GM19372 (cell line): ENCODE results near the gene CYP27B1.
"Not testable (repeated sequence)": the region's sequence is repeated elsewhere in the genome, so short reads cannot be mapped to it uniquely, and the experiment has no call there.

Experiments used
- ATAC-seq: cut with Tn5 transposase; IDR thresholded peaks from one replicate; pipeline ENCODE4 v1.9.1; 2021; ENCODE audit warnings: mild to moderate bottlenecking, low read depth, moderate library complexity; ENCODE audit not compliant: unreplicated experiment

The CYP27B1 gene

GRCh38 chr12:57793920-57794319 lies 27.0 kb upstream of the CYP27B1 start:
- ATAC-seq, result no peak

GRCh38 chr12:57783861-57784260 lies 17.0 kb upstream of the CYP27B1 start:
- ATAC-seq, result no peak

- no peak for ATAC-seq
These were observed 16.6 kb upstream of the CYP27B1 start for GRCh38 chr12:57783466-57783801.

- ATAC-seq, result peak; percentile 89
These were observed 16.0 kb upstream of the CYP27B1 start, which contains the start of gene TSFM for GRCh38 chr12:57782608-57783465. Gene TSFM, plus strand, starts transcription at chr12:57782787. Its CDS starts 15 bp downstream, at chr12:57782802.

GRCh38 chr12:57782243-57782607 lies 15.3 kb upstream of the CYP27B1 start:
- no peak for ATAC-seq

- ATAC-seq, result no peak
These were observed 14.9 kb upstream of the CYP27B1 start for GRCh38 chr12:57781801-57782200.

- no peak for ATAC-seq
These were observed 14.4 kb upstream of the CYP27B1 start for GRCh38 chr12:57781244-57781643.

GRCh38 chr12:57780284-57780897 lies 13.5 kb upstream of the CYP27B1 start:
- ATAC-seq, result no peak

- ATAC-seq, result no peak
These were observed 12.9 kb upstream of the CYP27B1 start for GRCh38 chr12:57779736-57780135.

- ATAC-seq, result no peak
These were observed 11.0 kb upstream of the CYP27B1 start for GRCh38 chr12:57777911-57778310.

GRCh38 chr12:57777367-57777766 lies 10.5 kb upstream of the CYP27B1 start:
- ATAC-seq, result no peak

- ATAC-seq, result no peak
These were observed 9.3 kb upstream of the CYP27B1 start for GRCh38 chr12:57776247-57776587.

GRCh38 chr12:57775563-57776246 lies 8.8 kb upstream of the CYP27B1 start:
- no peak for ATAC-seq

- ATAC-seq, result no peak
These were observed 8.2 kb upstream of the CYP27B1 start for GRCh38 chr12:57775044-57775443.

- ATAC-seq, result not testable (repeated sequence)
These were observed 7.8 kb upstream of the CYP27B1 start for GRCh38 chr12:57774634-57775033.

- ATAC-seq, result peak; percentile 31
These were observed 5.8 kb upstream of the CYP27B1 start, which contains the start of gene EEF1AKMT3 for GRCh38 chr12:57772429-57773322. Gene EEF1AKMT3, plus strand, starts transcription at chr12:57772614. Its CDS starts 111 bp downstream, at chr12:57772725.

GRCh38 chr12:57771873-57772428 lies 5.1 kb upstream of the CYP27B1 start, which contains the start of gene METTL1:
Gene METTL1, minus strand, starts transcription at chr12:57772105. Its CDS starts 22 bp downstream, at chr12:57772083.
- peak; percentile 78 for ATAC-seq

- ATAC-seq, result peak; percentile 58
These were observed 4.5 kb upstream of the CYP27B1 start for GRCh38 chr12:57771236-57771872.

GRCh38 chr12:57770734-57771133 lies 3.9 kb upstream of the CYP27B1 start:
- no peak for ATAC-seq
